WTC11 (cell line): Measurements from ENCODE around the gene SGO2. TPM values are rescaled to one million over a fixed set of nuclear protein-coding genes. Genes with fewer than 3 reads are reported as not detected.

Experiments
- ATAC-seq: fragments of 200-7000 bp; cut with Tn5 transposase; 2 replicates; pipeline ENCODE4 v1.10.0; 2021; ENCODE audit warnings: mild to moderate bottlenecking, moderate library complexity
- CTCF ChIA-PET: fragments of 300-600 bp; sonication (Branson Sonifier 250); formaldehyde crosslinking; loops from one replicate; lab custom pipeline; 2021; ENCODE audit warnings: antibody characterized with exemption; lab: Charles Lee
- POLR2A ChIA-PET: fragments of 350-600 bp; sonication (Branson Sonifier 250); formaldehyde crosslinking; loops from one replicate; lab custom pipeline; 2021; ENCODE audit warnings: antibody characterized with exemption; lab: Charles Lee
- DNase-seq: peaks from one replicate; pipeline ENCODE4 v3.0.0; 2021; ENCODE audit warnings: low spot score
- H3K27ac Mint-ChIP-seq: 2 replicates; pipeline ENCODE4 v1.8.0; 2021; ENCODE audit warnings: mixed read lengths
- H3K27me3 Mint-ChIP-seq: 2 replicates; pipeline ENCODE4 v1.8.0; 2021; ENCODE audit warnings: low read depth, mild to moderate bottlenecking, moderate library complexity, mixed read lengths
- H3K36me3 Mint-ChIP-seq: 2 replicates; pipeline ENCODE4 v1.8.0; 2021; ENCODE audit warnings: mixed read lengths
- H3K4me1 Mint-ChIP-seq: 2 replicates; pipeline ENCODE4 v1.8.0; 2022; ENCODE audit warnings: mixed read lengths
- H3K4me3 Mint-ChIP-seq: 2 replicates; pipeline ENCODE4 v1.8.0; 2021; ENCODE audit warnings: mild to moderate bottlenecking, moderate library complexity, mixed read lengths
- H3K9me3 Mint-ChIP-seq: 2 replicates; pipeline ENCODE4 v1.8.0; 2021; ENCODE audit warnings: mixed read lengths
- CBFB ChIP-seq: sonication (generic); formaldehyde crosslinking; IDR thresholded peaks from 2 replicates; pipeline ENCODE4 v1.8.1; 2022; ENCODE audit warnings: mild to moderate bottlenecking, low read depth, missing genetic modification reagents
- FOXK1 ChIP-seq: sonication (generic); formaldehyde crosslinking; IDR thresholded peaks from 2 replicates; pipeline ENCODE4 v1.8.0; 2022; ENCODE audit warnings: mild to moderate bottlenecking, moderate library complexity, missing genetic modification reagents
- GRHL2 ChIP-seq: fragments of 250-450 bp; sonication (Bioruptor Pico); IDR thresholded peaks from 2 replicates; pipeline ENCODE4 v1.8.0; 2022; ENCODE audit warnings: mild to moderate bottlenecking, moderate library complexity; ENCODE audit not compliant: insufficient replicate concordance, severe bottlenecking
- MYBL2 ChIP-seq: sonication (generic); formaldehyde crosslinking; IDR thresholded peaks from 2 replicates; pipeline ENCODE4 v1.8.1; 2023; ENCODE audit warnings: mild to moderate bottlenecking, moderate library complexity, missing genetic modification reagents
- NFATC4 ChIP-seq: fragments of 250-450 bp; sonication (Bioruptor Pico); IDR thresholded peaks from 2 replicates; pipeline ENCODE4 v1.9.0; 2021; ENCODE audit warnings: mild to moderate bottlenecking
- NR1H2 ChIP-seq: sonication (generic); formaldehyde crosslinking; IDR thresholded peaks from 2 replicates; pipeline ENCODE4 v1.9.0; 2021; ENCODE audit warnings: mild to moderate bottlenecking, moderate library complexity, missing genetic modification reagents
- NR2C2 ChIP-seq: sonication (generic); formaldehyde crosslinking; IDR thresholded peaks from 2 replicates; pipeline ENCODE4 v1.8.0; 2022; ENCODE audit warnings: mild to moderate bottlenecking, missing genetic modification reagents
- RORB ChIP-seq: fragments of 250-450 bp; sonication (Bioruptor Pico); IDR thresholded peaks from 2 replicates; pipeline ENCODE4 v1.9.0; 2021; ENCODE audit warnings: mild to moderate bottlenecking
- SP1 ChIP-seq: sonication (generic); formaldehyde crosslinking; conservative IDR thresholded peaks from 2 replicates; pipeline ENCODE4 v1.8.1; 2022; ENCODE audit warnings: missing genetic modification reagents
- TCF7 ChIP-seq: sonication (generic); formaldehyde crosslinking; IDR thresholded peaks from 2 replicates; pipeline ENCODE4 v1.8.0; 2022; ENCODE audit warnings: mild to moderate bottlenecking, low read depth, missing genetic modification reagents, moderate library complexity
- TP53 ChIP-seq: sonication (generic); formaldehyde crosslinking; IDR thresholded peaks from 2 replicates; pipeline ENCODE4 v1.8.1; 2023; ENCODE audit warnings: mild to moderate bottlenecking, missing genetic modification reagents
- ZNF396 ChIP-seq: fragments of 250-450 bp; sonication (Bioruptor Pico); IDR thresholded peaks from 2 replicates; pipeline ENCODE4 v1.8.0; 2021; ENCODE audit warnings: mild to moderate bottlenecking, moderate library complexity, borderline replicate concordance
- total RNA-seq: library from RNA; stranded (reverse); gene quantifications from 3 replicates; pipeline ENCODE4 v1.2.3, GENCODE V29; 2021
- TF ChIP-seq, protein P1 (sequence below): sonication (generic); formaldehyde crosslinking; IDR thresholded peaks from 2 replicates; pipeline ENCODE4 v1.8.1; 2022; ENCODE audit warnings: mild to moderate bottlenecking, missing genetic modification reagents, moderate library complexity, borderline replicate concordance
- TF ChIP-seq, protein P2 (sequence below): sonication (generic); formaldehyde crosslinking; IDR thresholded peaks from 2 replicates; pipeline ENCODE4 v1.8.0; 2023; ENCODE audit warnings: missing genetic modification reagents, mild to moderate bottlenecking, borderline replicate concordance
- TF ChIP-seq, protein P3 (sequence below): sonication (generic); formaldehyde crosslinking; IDR thresholded peaks from 2 replicates; pipeline ENCODE4 v1.8.0; 2022; ENCODE audit warnings: mild to moderate bottlenecking, missing genetic modification reagents
- TF ChIP-seq, protein P4 (sequence below): sonication (generic); formaldehyde crosslinking; IDR thresholded peaks from 2 replicates; pipeline ENCODE4 v1.8.1; 2023; ENCODE audit warnings: mild to moderate bottlenecking, missing genetic modification reagents
- TF ChIP-seq, protein P5 (sequence below): sonication (generic); formaldehyde crosslinking; IDR thresholded peaks from 2 replicates; pipeline ENCODE4 v1.8.1; 2022; ENCODE audit warnings: missing genetic modification reagents, borderline replicate concordance
- TF ChIP-seq, protein P6 (sequence below): sonication (generic); formaldehyde crosslinking; IDR thresholded peaks from 2 replicates; pipeline ENCODE4 v1.8.1; 2023; ENCODE audit warnings: mild to moderate bottlenecking, missing genetic modification reagents, moderate library complexity
- TF ChIP-seq, protein P7 (sequence below): fragments of 250-450 bp; sonication (Bioruptor Pico); IDR thresholded peaks from 2 replicates; pipeline ENCODE4 v1.9.0; 2021; ENCODE audit warnings: mild to moderate bottlenecking
- TF ChIP-seq, protein P8 (sequence below): sonication (generic); formaldehyde crosslinking; IDR thresholded peaks from 2 replicates; pipeline ENCODE4 v1.8.1; 2023; ENCODE audit warnings: mild to moderate bottlenecking, missing genetic modification reagents, borderline replicate concordance

The SGO2 gene
- total RNA-seq, 1 experiment from 2014 or later: 34.1 TPM

DNA sequence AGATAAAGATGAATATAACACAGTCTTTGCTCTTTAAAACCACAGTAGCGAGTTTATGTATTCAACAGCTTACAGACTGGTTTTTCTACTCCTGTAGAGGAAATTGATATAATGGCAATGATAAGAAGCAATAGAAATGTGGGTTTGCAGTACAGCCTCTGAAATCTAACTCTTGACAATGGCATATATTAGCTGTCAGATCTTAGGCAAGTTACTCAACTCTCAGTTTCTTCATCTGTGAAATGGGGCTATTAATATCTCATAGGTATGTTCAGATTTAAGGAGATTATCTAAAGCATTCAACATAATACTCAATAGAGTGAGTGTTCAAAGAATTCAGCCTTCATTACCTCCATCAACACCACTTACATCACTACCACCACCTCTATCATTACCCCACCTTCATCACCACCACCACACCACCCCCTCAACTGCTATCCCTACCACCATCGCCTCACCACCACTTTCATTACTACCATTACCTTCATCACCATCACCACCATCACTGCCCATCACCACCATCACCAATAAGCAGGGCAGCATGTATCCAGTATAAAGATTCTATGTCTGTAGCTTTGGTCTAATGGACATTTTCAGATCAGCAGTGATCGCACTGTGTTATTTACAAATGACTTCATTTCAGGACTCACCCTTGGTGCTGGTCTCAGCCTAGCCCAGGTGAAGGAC, 82.5 kb downstream of the SGO2 start:
- TF ChIP-seq, protein P1, sequence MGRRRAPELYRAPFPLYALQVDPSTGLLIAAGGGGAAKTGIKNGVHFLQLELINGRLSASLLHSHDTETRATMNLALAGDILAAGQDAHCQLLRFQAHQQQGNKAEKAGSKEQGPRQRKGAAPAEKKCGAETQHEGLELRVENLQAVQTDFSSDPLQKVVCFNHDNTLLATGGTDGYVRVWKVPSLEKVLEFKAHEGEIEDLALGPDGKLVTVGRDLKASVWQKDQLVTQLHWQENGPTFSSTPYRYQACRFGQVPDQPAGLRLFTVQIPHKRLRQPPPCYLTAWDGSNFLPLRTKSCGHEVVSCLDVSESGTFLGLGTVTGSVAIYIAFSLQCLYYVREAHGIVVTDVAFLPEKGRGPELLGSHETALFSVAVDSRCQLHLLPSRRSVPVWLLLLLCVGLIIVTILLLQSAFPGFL (CRISPR knock-in tag): no peak
- TF ChIP-seq, protein P2, sequence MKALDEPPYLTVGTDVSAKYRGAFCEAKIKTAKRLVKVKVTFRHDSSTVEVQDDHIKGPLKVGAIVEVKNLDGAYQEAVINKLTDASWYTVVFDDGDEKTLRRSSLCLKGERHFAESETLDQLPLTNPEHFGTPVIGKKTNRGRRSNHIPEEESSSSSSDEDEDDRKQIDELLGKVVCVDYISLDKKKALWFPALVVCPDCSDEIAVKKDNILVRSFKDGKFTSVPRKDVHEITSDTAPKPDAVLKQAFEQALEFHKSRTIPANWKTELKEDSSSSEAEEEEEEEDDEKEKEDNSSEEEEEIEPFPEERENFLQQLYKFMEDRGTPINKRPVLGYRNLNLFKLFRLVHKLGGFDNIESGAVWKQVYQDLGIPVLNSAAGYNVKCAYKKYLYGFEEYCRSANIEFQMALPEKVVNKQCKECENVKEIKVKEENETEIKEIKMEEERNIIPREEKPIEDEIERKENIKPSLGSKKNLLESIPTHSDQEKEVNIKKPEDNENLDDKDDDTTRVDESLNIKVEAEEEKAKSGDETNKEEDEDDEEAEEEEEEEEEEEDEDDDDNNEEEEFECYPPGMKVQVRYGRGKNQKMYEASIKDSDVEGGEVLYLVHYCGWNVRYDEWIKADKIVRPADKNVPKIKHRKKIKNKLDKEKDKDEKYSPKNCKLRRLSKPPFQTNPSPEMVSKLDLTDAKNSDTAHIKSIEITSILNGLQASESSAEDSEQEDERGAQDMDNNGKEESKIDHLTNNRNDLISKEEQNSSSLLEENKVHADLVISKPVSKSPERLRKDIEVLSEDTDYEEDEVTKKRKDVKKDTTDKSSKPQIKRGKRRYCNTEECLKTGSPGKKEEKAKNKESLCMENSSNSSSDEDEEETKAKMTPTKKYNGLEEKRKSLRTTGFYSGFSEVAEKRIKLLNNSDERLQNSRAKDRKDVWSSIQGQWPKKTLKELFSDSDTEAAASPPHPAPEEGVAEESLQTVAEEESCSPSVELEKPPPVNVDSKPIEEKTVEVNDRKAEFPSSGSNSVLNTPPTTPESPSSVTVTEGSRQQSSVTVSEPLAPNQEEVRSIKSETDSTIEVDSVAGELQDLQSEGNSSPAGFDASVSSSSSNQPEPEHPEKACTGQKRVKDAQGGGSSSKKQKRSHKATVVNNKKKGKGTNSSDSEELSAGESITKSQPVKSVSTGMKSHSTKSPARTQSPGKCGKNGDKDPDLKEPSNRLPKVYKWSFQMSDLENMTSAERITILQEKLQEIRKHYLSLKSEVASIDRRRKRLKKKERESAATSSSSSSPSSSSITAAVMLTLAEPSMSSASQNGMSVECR: no peak
- TF ChIP-seq ZNF396: no peak
- TF ChIP-seq, protein P3, sequence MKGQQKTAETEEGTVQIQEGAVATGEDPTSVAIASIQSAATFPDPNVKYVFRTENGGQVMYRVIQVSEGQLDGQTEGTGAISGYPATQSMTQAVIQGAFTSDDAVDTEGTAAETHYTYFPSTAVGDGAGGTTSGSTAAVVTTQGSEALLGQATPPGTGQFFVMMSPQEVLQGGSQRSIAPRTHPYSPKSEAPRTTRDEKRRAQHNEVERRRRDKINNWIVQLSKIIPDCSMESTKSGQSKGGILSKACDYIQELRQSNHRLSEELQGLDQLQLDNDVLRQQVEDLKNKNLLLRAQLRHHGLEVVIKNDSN: no peak
- no peak for TF ChIP-seq RORB
- TF ChIP-seq, protein P4, sequence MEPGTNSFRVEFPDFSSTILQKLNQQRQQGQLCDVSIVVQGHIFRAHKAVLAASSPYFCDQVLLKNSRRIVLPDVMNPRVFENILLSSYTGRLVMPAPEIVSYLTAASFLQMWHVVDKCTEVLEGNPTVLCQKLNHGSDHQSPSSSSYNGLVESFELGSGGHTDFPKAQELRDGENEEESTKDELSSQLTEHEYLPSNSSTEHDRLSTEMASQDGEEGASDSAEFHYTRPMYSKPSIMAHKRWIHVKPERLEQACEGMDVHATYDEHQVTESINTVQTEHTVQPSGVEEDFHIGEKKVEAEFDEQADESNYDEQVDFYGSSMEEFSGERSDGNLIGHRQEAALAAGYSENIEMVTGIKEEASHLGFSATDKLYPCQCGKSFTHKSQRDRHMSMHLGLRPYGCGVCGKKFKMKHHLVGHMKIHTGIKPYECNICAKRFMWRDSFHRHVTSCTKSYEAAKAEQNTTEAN (CRISPR knock-in tag): no peak
- no peak for TF ChIP-seq NFATC4
- Mint-ChIP-seq H3K4me3 (no peak overlapping the region), H3K9me3 (peaks cover 19% of the 10 kb centered on the region), H3K27me3 (no peaks in the 10 kb centered on the region), H3K36me3 (peaks cover 4% of the 10 kb centered on the region; the same call in 1 of the 2 replicates), H3K27ac (no peak overlapping the region), H3K4me1 (no peaks in the 10 kb centered on the region)
- DNase-seq (no peak), ATAC-seq (no peak)
- ChIA-PET POLR2A (no interaction called here), CTCF (no interaction called here)

DNA sequence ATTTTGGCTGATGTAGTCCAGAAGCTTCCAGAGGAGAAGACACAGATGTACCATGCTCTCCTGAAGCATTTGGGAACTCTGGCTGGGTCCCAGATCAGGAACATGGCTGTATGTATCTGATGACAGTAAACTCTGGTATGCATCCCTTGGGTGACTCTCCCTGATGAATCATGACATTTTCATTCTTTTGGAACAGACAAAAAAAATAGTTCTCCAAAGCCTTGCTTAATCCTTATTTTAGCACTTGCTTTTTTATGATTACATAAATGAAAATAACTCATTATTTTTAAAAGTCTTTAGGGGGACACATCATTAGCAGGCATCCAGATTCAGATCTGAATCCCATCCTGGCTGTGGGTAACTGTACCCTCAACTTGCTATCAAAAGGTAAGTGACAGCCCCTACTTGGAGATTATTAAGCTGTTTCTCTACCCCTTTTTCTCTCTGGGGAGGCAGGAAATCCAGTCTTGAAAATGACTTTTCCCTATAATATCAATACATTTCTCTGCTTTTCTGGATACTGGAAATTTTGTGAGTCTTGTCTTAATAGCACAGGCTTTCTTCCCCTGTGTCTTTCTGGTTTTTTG, 83.1 kb downstream of the SGO2 start:
- ChIA-PET CTCF (interaction anchor here (1.0 kb wide), 1 partner anchor 126 kb away, joined by 3 read pairs; no protein-coding TSS in a partner anchor), POLR2A (no interaction called here)
- DNase-seq (no peak), ATAC-seq (no peak)
- H3K9me3 Mint-ChIP-seq: peaks cover 19% of the 10 kb centered on the region
- peaks cover 4% of the 10 kb centered on the region; the same call in 1 of the 2 replicates for H3K36me3 Mint-ChIP-seq
- H3K4me3 Mint-ChIP-seq: no peak overlapping the region
- H3K27ac Mint-ChIP-seq: no peak overlapping the region
- no peaks in the 10 kb centered on the region for H3K4me1 Mint-ChIP-seq
- no peaks in the 10 kb centered on the region for H3K27me3 Mint-ChIP-seq
- no peak for TF ChIP-seq GRHL2 (CRISPR knock-in tag)
- no peak for TF ChIP-seq TCF7 (CRISPR knock-in tag)
- TF ChIP-seq, protein P5, sequence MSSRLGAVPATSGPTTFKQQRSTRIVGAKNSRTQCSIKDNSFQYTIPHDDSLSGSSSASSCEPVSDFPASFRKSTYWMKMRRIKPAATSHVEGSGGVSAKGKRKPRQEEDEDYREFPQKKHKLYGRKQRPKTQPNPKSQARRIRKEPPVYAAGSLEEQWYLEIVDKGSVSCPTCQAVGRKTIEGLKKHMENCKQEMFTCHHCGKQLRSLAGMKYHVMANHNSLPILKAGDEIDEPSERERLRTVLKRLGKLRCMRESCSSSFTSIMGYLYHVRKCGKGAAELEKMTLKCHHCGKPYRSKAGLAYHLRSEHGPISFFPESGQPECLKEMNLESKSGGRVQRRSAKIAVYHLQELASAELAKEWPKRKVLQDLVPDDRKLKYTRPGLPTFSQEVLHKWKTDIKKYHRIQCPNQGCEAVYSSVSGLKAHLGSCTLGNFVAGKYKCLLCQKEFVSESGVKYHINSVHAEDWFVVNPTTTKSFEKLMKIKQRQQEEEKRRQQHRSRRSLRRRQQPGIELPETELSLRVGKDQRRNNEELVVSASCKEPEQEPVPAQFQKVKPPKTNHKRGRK (CRISPR knock-in tag): no peak
- no peak for TF ChIP-seq SP1 (CRISPR knock-in tag)
- no peak for TF ChIP-seq CBFB (CRISPR knock-in tag)
- no peak for TF ChIP-seq MYBL2 (CRISPR knock-in tag)
- TF ChIP-seq, protein P6, sequence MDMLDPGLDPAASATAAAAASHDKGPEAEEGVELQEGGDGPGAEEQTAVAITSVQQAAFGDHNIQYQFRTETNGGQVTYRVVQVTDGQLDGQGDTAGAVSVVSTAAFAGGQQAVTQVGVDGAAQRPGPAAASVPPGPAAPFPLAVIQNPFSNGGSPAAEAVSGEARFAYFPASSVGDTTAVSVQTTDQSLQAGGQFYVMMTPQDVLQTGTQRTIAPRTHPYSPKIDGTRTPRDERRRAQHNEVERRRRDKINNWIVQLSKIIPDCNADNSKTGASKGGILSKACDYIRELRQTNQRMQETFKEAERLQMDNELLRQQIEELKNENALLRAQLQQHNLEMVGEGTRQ (CRISPR knock-in tag): no peak
- no peak for TF ChIP-seq FOXK1 (CRISPR knock-in tag)
- no peak for TF ChIP-seq NR1H2 (CRISPR knock-in tag)
- TF ChIP-seq NR2C2 (CRISPR knock-in tag): no peak
- TF ChIP-seq, protein P7, sequence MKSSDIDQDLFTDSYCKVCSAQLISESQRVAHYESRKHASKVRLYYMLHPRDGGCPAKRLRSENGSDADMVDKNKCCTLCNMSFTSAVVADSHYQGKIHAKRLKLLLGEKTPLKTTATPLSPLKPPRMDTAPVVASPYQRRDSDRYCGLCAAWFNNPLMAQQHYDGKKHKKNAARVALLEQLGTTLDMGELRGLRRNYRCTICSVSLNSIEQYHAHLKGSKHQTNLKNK (CRISPR knock-in tag): no peak
- no peak for TF ChIP-seq TP53 (CRISPR knock-in tag)
- TF ChIP-seq, protein P8, sequence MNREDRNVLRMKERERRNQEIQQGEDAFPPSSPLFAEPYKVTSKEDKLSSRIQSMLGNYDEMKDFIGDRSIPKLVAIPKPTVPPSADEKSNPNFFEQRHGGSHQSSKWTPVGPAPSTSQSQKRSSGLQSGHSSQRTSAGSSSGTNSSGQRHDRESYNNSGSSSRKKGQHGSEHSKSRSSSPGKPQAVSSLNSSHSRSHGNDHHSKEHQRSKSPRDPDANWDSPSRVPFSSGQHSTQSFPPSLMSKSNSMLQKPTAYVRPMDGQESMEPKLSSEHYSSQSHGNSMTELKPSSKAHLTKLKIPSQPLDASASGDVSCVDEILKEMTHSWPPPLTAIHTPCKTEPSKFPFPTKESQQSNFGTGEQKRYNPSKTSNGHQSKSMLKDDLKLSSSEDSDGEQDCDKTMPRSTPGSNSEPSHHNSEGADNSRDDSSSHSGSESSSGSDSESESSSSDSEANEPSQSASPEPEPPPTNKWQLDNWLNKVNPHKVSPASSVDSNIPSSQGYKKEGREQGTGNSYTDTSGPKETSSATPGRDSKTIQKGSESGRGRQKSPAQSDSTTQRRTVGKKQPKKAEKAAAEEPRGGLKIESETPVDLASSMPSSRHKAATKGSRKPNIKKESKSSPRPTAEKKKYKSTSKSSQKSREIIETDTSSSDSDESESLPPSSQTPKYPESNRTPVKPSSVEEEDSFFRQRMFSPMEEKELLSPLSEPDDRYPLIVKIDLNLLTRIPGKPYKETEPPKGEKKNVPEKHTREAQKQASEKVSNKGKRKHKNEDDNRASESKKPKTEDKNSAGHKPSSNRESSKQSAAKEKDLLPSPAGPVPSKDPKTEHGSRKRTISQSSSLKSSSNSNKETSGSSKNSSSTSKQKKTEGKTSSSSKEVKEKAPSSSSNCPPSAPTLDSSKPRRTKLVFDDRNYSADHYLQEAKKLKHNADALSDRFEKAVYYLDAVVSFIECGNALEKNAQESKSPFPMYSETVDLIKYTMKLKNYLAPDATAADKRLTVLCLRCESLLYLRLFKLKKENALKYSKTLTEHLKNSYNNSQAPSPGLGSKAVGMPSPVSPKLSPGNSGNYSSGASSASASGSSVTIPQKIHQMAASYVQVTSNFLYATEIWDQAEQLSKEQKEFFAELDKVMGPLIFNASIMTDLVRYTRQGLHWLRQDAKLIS: no peak
